Right renal pelvis (tissue), 4 donors: ENCODE measurements around the gene SMPD3. TPM values are rescaled to one million over a fixed set of nuclear protein-coding genes. Genes with fewer than 3 reads are reported as not detected.
"Not testable (repeated sequence)": the region's sequence is repeated elsewhere in the genome, so short reads cannot be mapped to it uniquely, and the experiment has no call there.

Experiments used
- DNase-seq, 4 donors: peaks; one replicate each; pipeline ENCODE4 v3.0.0-alpha.2; 2013; ENCODE audit warnings: low read depth in 4 of 4, low spot score in 3 of 4, missing footprints in 1 of 4
- polyA plus RNA-seq, 4 donors: library from polyadenylated mRNA; unstranded; fragments of 120-200 nt; gene quantifications; one replicate each; pipeline ENCODE4 v1.2.1, GENCODE V29; 2013; ENCODE audit not compliant: insufficient read length in 4 of 4

SMPD3 gene
- 1 to 10 TPM; 1.1 to 1.5 (median 1.2) TPM for polyA plus RNA-seq

DNA sequence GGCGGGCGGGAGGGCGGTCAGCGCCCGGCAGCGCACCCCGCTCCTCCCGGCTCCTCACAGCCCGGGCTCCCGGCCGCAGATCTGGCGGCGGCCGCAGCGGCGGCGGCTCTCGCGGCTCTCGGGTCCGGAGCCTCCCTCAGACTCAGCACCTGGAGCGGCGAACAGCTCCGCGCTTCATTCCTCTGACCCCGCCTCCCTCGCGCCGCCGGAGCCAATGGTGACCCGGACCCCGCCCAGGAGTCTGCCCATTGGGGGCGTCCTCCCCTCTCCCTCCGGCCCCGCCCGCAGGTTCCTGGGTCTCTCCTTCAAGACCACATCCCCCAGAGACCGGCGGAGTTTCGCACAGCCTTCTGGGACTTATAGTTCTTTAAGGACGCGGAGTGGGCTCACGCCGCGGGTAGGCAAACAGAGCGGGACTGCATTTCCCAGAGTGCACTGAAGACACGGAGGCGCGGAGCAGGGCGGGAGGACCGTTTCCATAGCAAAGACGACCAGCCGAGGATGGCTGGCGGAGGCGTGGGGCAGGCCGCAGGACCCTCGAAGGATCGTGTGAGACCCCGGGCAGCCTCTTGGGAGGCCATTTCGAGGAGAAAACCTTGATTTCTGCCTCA lies at the start of gene SMPD3:
Gene SMPD3, minus strand, starts transcription at position 149 of the 611 bp plus-strand sequence. CDS start 76,327 bp downstream, outside the sequence.
- peak; percentile 97 to 99 (median 98) for DNase-seq

DNA sequence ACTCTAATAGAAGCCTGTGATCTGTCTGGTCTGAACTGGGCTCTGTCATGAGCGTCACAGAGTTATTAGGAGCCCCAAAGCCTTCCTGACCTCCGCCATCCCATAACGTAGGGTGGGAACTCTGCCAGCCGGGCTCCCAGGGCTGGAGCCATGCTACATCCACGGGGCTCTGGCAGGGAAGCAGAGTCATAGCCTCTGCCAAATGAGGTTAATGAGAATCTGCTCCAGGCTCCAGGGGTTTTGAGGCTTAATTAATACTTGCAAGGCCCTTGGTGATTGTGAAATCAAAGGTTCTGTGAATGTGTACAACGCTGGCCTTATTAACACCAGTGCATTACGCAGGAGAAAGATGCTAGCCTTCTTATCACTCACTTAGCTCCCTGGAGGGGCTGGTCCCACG lies 48.4 kb upstream of the SMPD3 start:
- DNase-seq, result no peak

DNA sequence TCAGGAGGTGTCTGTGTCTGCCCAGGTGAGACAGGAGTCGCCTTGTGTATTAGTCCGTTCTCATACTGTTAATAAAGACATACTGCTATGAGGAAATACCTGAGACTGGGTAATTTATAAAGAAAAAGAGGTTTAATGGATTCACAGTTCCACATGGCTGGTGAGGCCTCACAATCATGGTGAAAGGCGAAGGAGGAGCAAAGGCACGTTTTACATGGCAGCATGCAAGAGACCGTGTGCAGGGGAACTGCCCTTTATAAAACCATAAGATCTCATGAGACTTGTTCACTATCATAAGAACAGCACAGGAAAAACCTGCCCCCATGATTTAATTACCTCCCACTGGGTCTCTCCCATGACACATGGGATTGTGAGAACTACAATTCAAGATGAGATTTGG lies 46.0 kb upstream of the SMPD3 start:
- DNase-seq, result not testable (repeated sequence)

DNA sequence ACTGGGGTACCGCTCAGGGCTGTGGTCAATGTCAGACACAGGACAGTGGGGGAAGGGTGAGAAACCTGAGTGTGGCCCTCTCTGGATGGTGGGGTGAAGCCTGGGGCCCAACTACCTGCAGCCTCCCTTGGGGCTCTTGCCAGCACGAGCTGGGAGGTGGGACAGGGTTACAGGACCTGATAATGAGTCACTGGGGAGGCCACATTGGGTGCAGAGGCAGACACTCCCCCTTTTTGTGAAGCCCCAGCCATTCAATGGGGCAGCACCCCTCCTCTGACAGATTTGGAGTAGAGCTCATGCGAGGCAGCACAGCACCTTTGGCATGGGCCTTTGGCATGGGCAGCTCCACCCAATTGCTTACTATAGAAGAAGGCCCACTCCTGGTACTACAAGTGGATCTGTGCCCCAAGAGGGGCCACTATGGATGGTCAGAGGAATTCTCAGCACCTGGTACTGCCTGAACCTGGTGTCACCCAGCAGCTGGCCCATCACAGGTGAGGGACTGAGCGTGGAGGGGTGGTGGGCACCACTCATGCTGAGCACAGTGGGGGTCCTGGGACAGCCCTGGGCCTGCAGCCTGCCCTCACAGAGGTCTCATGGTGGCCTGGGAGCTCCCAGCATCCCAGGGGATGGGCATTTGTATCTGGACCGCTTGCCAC lies 45.2 kb upstream of the SMPD3 start:
- no peak for DNase-seq

DNA sequence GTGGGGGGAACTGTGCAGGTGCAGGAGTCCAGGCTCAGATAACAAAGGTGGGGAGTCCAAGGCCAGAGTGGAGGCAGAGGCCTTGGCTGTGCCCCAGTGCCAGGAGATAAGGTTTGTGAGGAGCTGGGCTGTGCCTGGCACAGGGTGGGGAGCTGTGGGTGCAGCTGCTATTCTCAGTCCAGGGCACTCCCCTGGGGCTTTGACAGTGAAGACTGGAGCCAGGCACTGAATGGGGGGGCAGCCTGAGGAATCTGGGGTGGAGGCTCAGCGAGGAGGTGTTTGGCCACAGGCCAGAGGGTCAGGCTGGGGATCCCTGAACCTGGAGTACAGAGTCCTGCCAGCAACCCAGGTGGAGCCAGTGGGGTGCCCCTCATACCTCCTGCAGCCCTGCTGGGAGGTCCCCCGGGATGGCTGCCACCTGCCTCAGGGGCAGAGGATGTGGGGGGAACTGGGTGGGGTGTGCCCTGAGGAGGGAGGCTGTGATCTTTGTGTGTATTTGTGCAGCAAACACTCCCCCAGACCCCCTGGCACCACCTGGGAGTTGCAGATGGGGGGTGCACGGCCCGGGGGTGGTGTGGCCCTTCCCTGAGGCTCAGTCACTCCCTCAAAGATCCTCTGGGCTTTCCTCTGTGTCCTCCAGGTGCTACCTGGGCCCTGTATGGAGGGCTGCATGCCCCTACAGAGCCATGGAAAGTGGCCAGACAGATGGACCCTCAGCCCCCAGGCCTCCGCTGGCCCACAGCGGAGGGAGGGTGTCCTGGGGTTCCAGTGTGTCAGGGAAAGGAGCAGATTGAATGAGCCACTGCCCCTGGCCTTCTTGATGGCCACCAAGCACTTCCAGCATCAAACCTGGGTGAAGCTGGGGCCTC lies 44.5 kb upstream of the SMPD3 start:
- no peak for DNase-seq

DNA sequence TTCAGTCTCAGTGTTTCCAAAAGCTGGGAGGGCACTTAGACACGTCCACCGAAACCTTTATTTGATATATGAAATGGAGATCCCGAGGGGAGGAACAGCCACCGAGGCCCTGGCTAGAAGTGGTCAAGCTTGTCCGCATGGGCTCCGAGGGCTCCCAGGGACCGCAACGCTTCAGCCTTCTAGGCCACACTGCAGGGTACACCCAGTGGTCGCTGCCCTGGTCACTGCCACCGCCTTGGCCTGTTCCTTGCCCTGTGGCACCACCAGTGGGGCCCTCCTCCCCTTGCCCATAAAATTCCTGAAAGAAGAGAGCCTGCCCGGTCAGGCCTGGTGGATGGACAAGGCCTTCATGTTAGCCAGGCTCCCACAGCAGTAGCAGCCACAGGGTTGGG lies 43.8 kb upstream of the SMPD3 start:
- DNase-seq, result no peak

DNA sequence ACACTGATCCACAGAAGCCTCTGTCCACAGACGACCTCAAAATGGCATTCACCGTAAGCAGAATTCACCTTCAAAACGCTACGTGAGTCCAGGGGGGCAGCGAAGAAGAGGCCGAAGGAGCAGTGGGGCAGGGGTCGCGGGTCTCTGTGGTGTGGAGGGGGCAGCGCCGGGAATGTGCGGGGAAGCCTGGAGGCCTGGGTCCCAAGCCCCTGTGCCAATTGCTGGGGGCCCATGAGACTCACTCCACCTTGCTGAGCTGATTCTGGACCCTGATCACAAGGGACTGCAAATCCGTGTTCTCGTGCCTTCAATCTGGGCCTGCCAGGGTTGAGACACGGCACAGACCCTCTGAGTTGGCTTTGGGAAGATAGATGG lies 43.3 kb upstream of the SMPD3 start:
- no peak for DNase-seq

DNA sequence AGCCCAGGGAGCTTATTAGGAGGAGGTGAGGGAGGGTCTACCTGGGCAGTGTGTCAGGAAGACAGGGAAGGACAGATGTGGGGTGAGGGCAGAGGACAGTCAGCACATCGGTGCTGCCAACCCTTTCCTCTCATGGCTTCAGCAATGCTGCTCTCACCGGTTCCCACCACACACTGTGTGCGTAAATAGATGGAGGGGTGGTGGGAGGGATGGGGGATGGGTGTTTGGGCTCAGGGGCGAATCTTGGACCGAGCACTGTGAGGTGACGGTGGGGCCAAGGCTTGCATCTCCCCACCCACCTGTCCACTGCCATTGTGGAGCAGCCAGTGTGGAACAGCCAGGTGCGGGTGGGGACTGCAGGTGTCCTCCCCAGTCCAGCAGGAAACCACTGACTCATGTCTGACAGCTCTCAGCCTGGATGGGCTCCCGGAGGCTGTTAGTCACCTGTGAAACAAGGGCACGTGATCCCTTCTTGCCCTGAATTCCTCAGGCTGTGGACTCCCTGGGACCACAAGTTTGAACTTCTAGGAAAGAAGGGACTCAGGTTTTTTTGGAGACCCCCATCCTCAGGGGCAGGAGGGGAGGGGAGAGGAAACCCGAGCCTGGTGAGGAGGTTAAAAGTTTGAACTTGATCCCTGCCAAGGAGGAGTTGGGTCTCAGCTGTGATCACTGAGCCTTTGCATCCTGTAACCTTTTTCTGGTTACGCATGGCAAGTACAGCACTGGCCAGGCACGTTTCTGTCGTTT lies 42.7 kb upstream of the SMPD3 start:
- DNase-seq, result peak; percentile 25 to 53 (median 40)

DNA sequence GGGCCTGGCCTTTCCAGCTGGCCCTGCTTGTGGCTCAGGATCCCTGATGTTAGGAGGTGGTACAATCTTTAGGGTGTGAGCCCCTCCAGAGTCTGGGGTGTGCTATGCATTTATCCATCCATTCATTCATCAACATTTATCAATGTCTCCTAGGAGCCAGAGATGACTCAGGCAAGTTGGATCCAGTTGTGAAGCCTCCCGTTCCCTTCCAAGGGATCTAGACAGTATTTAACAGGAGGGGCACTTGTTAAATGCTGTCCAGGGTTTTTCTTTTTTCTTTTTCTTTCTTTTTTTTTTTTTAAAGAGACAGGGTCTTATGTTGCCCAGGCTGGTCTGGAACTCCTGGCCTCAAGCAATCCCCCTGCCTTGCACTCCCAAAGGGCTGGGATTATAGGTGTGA lies 42.0 kb upstream of the SMPD3 start:
- DNase-seq, result no peak

DNA sequence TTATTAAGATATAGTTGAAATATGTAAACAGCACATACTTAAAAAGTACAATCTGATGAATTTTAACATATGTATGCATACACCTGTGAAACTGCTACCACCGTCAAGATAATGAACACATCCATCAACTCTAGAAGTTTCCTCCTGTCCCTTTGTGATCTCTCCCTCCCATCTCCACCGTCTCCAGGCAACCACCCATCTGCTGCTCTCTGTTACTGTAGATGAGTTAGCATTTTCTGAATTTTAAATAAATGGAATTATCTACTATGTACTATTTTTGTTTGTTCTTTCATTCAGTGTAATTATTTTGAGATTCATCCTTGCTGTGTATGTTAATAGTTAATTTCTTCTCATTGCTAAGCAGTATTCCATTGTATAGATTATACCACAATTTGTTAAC lies 40.2 kb upstream of the SMPD3 start:
- no peak for DNase-seq

DNA sequence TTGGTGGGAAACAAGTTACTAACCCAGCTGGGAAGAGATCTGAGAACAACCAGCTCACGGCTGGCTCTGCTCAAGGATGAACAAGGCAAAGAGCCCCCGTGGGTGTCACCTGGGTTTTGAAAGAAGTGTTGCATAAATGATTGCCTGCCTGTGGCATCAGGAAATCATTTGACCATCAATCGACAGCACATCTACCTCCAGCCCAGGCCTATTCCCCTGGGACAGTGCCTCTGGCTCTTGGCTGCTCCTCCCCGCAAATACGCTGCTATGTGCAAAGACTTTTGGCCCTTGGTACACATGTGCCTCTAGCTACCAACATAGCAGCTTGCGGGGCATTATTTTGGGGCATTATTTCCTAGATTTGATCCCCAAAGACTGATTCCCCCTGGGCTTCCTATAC lies 39.4 kb upstream of the SMPD3 start:
- no peak for DNase-seq

DNA sequence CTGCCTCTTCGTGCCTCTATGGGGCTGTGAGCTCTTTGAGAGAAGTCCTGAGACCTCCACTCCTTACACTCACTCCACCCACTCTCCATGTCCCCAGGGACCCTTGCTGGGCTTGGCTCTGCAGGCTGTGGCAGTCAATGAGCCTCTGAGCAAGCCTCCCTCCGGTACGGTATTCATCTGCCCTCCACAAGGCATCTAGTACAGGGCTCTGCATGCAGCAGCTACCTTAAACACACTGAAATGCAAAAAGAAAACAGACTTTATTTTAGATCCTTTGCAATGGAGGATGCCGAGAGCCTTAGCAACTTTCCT lies 38.9 kb upstream of the SMPD3 start:
- no peak for DNase-seq

DNA sequence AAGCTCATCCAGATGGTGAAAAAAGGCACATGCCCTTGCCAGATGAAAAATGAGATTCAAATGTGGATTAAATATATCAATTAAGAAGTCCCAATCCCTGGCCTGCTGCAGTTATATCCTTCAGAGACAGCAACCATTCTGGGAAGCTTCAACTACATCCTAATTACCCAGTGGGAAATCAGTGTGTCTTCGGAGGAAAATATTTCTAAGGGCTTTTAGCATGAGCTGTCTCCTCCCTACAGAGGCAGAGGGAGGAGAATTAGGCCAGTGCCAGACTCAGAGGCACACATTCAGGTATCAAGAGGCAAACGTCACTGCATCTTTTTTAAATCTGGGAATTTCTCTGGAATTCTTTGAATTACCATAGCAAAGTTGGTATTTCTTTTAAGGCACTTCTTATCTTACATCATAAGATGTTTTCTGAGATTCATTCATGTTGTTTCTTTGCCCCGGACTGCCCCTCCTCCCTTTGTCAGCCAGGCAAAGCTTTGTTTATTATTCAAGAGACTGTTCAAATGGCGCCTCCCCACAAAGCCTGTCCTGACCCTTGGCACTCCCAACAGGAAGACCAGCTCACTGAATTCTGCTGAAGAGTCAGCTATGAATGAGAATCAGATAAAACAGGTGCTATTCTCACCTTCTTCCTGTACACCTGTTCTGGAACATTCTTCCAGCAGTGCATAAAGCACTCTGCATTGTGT lies 38.3 kb upstream of the SMPD3 start:
- no peak for DNase-seq

DNA sequence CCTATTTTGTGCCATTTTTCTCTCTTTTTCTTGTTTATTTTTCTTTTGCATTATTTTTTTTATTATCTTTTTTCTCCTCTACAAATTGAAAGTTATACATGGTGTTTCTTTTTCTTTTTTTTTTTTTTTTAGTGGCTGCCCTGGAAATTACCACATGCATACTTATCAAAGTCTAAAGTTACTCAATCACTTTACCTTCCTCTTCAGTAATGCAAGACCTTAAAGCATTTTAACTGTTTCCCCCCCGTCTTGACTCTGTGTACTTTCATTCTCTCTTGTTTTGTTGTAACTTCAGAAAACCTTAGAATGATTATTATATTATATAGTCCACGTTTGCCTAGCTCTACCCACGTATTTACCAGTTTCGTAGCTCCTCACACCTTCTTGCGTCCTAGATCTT lies 33.3 kb upstream of the SMPD3 start:
- no peak for DNase-seq

DNA sequence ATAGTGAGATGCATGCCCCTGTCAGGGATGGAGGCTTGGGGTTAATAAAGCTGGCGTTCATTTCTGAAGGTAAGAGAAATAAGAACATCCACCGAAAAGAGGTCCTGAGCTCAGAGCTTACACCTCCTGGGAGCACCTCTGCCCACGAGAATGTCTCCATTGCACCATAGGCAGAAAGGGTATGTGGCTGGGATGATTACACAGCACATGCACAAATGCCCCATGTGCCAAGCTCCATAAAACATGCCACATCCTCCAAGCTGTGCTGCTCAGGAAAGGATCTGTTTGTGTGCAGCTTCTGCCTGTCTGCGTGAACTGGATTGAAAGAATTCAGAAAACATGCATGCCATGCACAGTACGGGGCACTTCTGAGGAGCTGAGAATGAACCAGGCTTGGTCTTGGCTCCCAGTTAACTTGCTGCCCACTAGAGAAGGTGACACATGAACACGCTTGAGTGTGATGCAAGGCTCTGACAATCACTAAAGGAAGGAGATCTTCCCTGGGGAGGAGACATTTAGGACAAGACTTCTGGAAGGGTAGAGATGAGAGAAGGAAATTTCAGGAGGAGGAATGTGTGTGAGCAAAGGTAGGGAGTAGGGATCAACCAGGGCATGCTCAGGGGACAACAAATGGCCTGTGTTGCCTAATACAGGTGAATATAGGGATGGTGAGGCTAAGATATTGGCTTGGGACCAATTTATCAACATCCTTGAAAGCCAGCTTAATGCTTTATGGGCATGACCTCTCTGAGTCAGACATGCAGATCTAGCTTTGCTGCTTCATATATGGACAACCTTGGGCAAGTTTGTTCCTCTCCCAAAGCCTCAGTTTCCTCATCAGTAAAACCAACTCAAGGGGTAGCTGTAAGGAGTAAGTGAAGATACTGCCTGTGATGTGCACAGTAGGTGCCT lies 32.0 kb upstream of the SMPD3 start:
- no peak for DNase-seq

DNA sequence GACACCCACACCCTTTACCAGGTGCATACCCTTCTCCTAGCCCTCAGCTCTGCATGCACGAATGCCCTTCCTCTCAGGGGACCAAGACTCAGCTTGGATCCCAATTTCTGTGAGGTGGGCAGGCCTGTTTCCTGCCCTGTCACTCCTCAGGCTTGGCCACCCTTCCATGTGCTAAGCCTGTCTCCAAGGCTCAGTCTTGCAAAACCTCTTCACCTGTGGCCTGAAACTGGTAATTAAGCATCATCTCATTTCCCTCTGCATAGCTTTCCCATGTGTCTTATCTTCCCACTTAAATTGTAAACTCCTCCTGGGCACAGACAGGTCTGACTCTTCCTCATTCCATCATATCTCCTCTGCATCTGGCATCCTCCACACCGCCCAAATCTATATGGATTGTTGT lies 31.0 kb upstream of the SMPD3 start:
- DNase-seq, result no peak

DNA sequence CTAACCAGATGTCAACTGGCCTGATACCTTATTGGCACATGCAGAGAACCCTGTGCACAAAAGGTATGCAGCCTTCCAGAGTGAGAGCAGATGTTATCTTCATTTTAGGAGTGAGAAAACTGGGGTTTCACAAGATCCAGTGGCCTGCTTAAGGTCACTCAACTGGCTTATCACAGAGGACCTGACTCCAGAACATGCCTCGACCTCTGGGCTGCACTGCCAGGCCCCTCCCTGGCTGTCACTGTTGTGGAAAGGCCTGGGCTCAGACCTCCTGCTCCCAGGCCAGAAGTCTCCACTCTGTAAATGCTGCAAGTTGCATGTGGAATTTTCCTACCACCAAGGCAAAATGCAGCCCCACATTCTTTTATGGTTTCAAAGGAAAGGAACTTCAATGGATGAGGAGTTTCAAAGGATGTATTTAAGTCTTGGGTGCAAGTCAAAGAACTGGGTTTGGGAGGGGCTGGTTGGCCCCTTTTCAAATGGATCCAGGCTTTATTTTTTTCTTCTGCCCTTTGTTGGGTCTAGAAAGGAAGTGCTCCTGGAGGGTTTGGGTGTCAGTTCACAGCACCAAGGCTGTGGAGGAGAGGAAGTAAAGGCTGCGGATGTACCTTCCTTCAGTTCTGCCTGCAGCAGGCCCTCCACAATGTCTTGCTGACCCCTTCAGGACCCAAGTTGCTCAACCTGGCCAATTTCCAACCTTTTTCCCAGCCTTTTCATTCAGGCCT lies 30.4 kb upstream of the SMPD3 start:
- no peak for DNase-seq

DNA sequence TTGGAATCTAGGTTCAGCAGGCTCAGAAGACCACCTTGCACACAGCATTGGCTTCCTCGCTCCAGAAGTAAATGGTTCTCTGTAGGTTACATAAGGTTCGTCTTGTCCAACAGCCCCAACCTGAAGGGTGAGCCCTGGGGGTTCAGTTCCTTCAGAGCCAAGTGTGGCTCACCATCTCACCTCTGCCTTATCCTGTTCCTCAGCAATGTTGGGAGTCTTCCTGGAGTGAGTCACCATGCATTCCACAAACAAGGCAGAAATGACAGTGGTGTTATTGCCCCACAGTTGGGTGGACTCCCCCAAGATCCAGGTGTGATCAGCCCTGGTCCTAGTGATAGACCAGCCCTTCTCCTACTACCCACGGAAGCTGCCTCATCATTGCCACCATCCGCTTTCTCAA lies 26.8 kb upstream of the SMPD3 start:
- no peak for DNase-seq
